ENCODE results near the gene CUTC.

CUTC gene

GRCh38 chr10:99784727-99785441, 52.9 kb downstream of the CUTC start:
- no peak for TF ChIP-seq ZNF274 (IDR thresholded peaks at IDR 0.05; ENCODE audit: low read depth, low read length)
- H3K4me3 ChIP-seq (ENCODE audit: low read length), result no peak overlapping the region

GRCh38 chr10:99785646-99786045, 53.6 kb downstream of the CUTC start:
- H3K4me3 ChIP-seq (ENCODE audit: low read length), result no peak overlapping the region
- TF ChIP-seq ZNF274 (IDR thresholded peaks at IDR 0.05; ENCODE audit: low read depth, low read length), result no peak

- H3K4me3 ChIP-seq (ENCODE audit: low read length), result no peak overlapping the region
- TF ChIP-seq ZNF274 (IDR thresholded peaks at IDR 0.05; ENCODE audit: low read depth, low read length), result no peak
These were observed 55.3 kb downstream of the CUTC start for GRCh38 chr10:99787311-99787710.

- no peak overlapping the region for H3K4me3 ChIP-seq (ENCODE audit: low read length)
- TF ChIP-seq ZNF274 (IDR thresholded peaks at IDR 0.05; ENCODE audit: low read depth, low read length), result no peak
These were observed 55.9 kb downstream of the CUTC start for GRCh38 chr10:99787782-99788445.

- H3K4me3 ChIP-seq (ENCODE audit: low read length), result no peak overlapping the region
- TF ChIP-seq ZNF274 (IDR thresholded peaks at IDR 0.05; ENCODE audit: low read depth, low read length), result no peak
These were observed 56.7 kb downstream of the CUTC start for GRCh38 chr10:99788598-99789256.

GRCh38 chr10:99791831-99792230, 59.8 kb downstream of the CUTC start:
- no peak overlapping the region for H3K4me3 ChIP-seq (ENCODE audit: low read length)
- no peak for TF ChIP-seq ZNF274 (IDR thresholded peaks at IDR 0.05; ENCODE audit: low read depth, low read length)

GRCh38 chr10:99793819-99794218, 61.8 kb downstream of the CUTC start:
- H3K4me3 ChIP-seq (ENCODE audit: low read length), result no peak overlapping the region
- no peak for TF ChIP-seq ZNF274 (IDR thresholded peaks at IDR 0.05; ENCODE audit: low read depth, low read length)

- no peak for TF ChIP-seq ZNF274 (IDR thresholded peaks at IDR 0.05; ENCODE audit: low read depth, low read length)
- no peak overlapping the region for H3K4me3 ChIP-seq (ENCODE audit: low read length)
These were observed 64.9 kb downstream of the CUTC start for GRCh38 chr10:99796928-99797327.

GRCh38 chr10:99798031-99798430, 66.0 kb downstream of the CUTC start:
- TF ChIP-seq ZNF274 (IDR thresholded peaks at IDR 0.05; ENCODE audit: low read depth, low read length), result no peak
- no peak overlapping the region for H3K4me3 ChIP-seq (ENCODE audit: low read length)

GRCh38 chr10:99798920-99799319, 66.9 kb downstream of the CUTC start:
- TF ChIP-seq ZNF274 (IDR thresholded peaks at IDR 0.05; ENCODE audit: low read depth, low read length), result no peak
- H3K4me3 ChIP-seq (ENCODE audit: low read length), result no peak overlapping the region

GRCh38 chr10:99799613-99800012, 67.6 kb downstream of the CUTC start:
- H3K4me3 ChIP-seq (ENCODE audit: low read length), result no peak overlapping the region
- TF ChIP-seq ZNF274 (IDR thresholded peaks at IDR 0.05; ENCODE audit: low read depth, low read length), result no peak

GRCh38 chr10:99804471-99804870, 72.4 kb downstream of the CUTC start:
- no peak overlapping the region for H3K4me3 ChIP-seq (ENCODE audit: low read length)
- no peak for TF ChIP-seq ZNF274 (IDR thresholded peaks at IDR 0.05; ENCODE audit: low read depth, low read length)

GRCh38 chr10:99805190-99805589, 73.2 kb downstream of the CUTC start:
- TF ChIP-seq ZNF274 (IDR thresholded peaks at IDR 0.05; ENCODE audit: low read depth, low read length), result no peak
- H3K4me3 ChIP-seq (ENCODE audit: low read length), result no peak overlapping the region
